HepG2 (cell line): ENCODE results near the gene CBX2. TPM values are rescaled to one million over a fixed set of nuclear protein-coding genes. Genes with fewer than 3 reads are reported as not detected.

Experiments used
- CBFB ChIP-seq: sonication (generic); formaldehyde crosslinking; IDR thresholded peaks from 2 replicates; pipeline ENCODE4 v1.4.0; 2020; ENCODE audit warnings: missing genetic modification reagents
- FOSL2 ChIP-seq: sonication (generic); formaldehyde crosslinking; IDR thresholded peaks from 2 replicates; pipeline ENCODE4 v1.4.0; 2020; ENCODE audit warnings: missing genetic modification reagents
- GFI1 ChIP-seq: sonication (generic); formaldehyde crosslinking; IDR thresholded peaks from 2 replicates; pipeline ENCODE4 v1.5.0; 2020; ENCODE audit warnings: missing genetic modification reagents, mild to moderate bottlenecking, borderline replicate concordance
- GTF2F1 ChIP-seq: fragments of 150-350 bp; IDR thresholded peaks from 2 replicates; pipeline ENCODE4 v1.6.1; 2014; ENCODE audit warnings: low read length
- KMT2A ChIP-seq: sonication (generic); formaldehyde crosslinking; IDR thresholded peaks from 2 replicates; pipeline ENCODE4 v1.4.0; 2020; ENCODE audit warnings: missing genetic modification reagents
- MAZ ChIP-seq, 2 experiments: sonication (generic) in 1 of 2; formaldehyde crosslinking in 1 of 2; IDR thresholded peaks; 2 replicates each; pipeline versions ENCODE4 v1.5.0 to v1.6.1; 2012 to 2020; ENCODE audit warnings: low read depth in 2 of 2, mild to moderate bottlenecking in 2 of 2, borderline replicate concordance in 1 of 2, improper control_type of control experiment in 1 of 2, low read length in 1 of 2, missing genetic modification reagents in 1 of 2, moderate library complexity in 1 of 2
- MLLT10 ChIP-seq: sonication (generic); formaldehyde crosslinking; IDR thresholded peaks from 2 replicates; pipeline ENCODE4 v1.4.0; 2020; ENCODE audit warnings: missing genetic modification reagents
- NONO ChIP-seq, 2 experiments: fragments of 450-650 bp in 1 of 2; sonication (generic) in 1 of 2; formaldehyde crosslinking in 1 of 2; IDR thresholded peaks in 1 of 2; conservative IDR thresholded peaks in 1 of 2; 2 replicates each; pipeline versions ENCODE4 v1.6.1 to v1.8.0; 2017 to 2022; ENCODE audit warnings: mild to moderate bottlenecking in 1 of 2, missing genetic modification reagents in 1 of 2, moderate library complexity in 1 of 2
- PHB2 ChIP-seq: fragments of 450-650 bp; IDR thresholded peaks from 2 replicates; pipeline ENCODE4 v1.6.1; 2018; ENCODE audit not compliant: partially characterized antibody
- PHF20 ChIP-seq: sonication (generic); formaldehyde crosslinking; IDR thresholded peaks from 2 replicates; pipeline ENCODE4 v1.5.0; 2020; ENCODE audit warnings: mild to moderate bottlenecking, missing genetic modification reagents
- POGZ ChIP-seq: sonication (generic); formaldehyde crosslinking; IDR thresholded peaks from 2 replicates; pipeline ENCODE4 v1.4.0; 2020; ENCODE audit warnings: mild to moderate bottlenecking, missing genetic modification reagents
- SMC3 ChIP-seq: IDR thresholded peaks from 2 replicates; pipeline ENCODE4 v1.6.1; 2011; ENCODE audit warnings: low read length, improper control_type of control experiment
- SNAI1 ChIP-seq: sonication (generic); formaldehyde crosslinking; IDR thresholded peaks from 2 replicates; pipeline ENCODE4 v1.5.0; 2020; ENCODE audit warnings: mild to moderate bottlenecking, missing genetic modification reagents, borderline replicate concordance
- SOX6 ChIP-seq, 2 experiments: fragments of 450-650 bp in 1 of 2; sonication (generic) in 1 of 2; formaldehyde crosslinking in 1 of 2; IDR thresholded peaks; 2 replicates each; pipeline versions ENCODE4 v1.4.0 to v1.6.1; 2017 to 2020; ENCODE audit warnings: antibody characterized with exemption in 1 of 2, mild to moderate bottlenecking in 1 of 2, missing genetic modification reagents in 1 of 2
- ZNF12 ChIP-seq: sonication (generic); formaldehyde crosslinking; IDR thresholded peaks from 2 replicates; pipeline ENCODE4 v1.5.0; 2020; ENCODE audit warnings: missing genetic modification reagents
- ZNF225 ChIP-seq: sonication (generic); formaldehyde crosslinking; IDR thresholded peaks from 2 replicates; pipeline ENCODE4 v1.4.0; 2020; ENCODE audit warnings: mild to moderate bottlenecking, missing genetic modification reagents
- ZNF562 ChIP-seq: sonication (generic); formaldehyde crosslinking; IDR thresholded peaks from 2 replicates; pipeline ENCODE4 v1.8.0; 2022; ENCODE audit warnings: missing genetic modification reagents, borderline replicate concordance
- ZNF567 ChIP-seq: sonication (generic); formaldehyde crosslinking; IDR thresholded peaks from 2 replicates; pipeline ENCODE4 v1.8.1; 2023; ENCODE audit warnings: mild to moderate bottlenecking, missing genetic modification reagents, borderline replicate concordance
- ZNF570 ChIP-seq: sonication (generic); formaldehyde crosslinking; IDR thresholded peaks from 2 replicates; pipeline ENCODE4 v1.4.0; 2020; ENCODE audit warnings: mild to moderate bottlenecking, missing genetic modification reagents, borderline replicate concordance
- ZNF598 ChIP-seq: sonication (generic); formaldehyde crosslinking; IDR thresholded peaks from 2 replicates; pipeline ENCODE4 v1.5.1; 2020; ENCODE audit warnings: mild to moderate bottlenecking, missing genetic modification reagents, borderline replicate concordance
- ZNF773 ChIP-seq: sonication (generic); formaldehyde crosslinking; IDR thresholded peaks from 2 replicates; pipeline ENCODE4 v1.4.0; 2020; ENCODE audit warnings: missing genetic modification reagents, borderline replicate concordance
- polyA plus RNA-seq, 8 experiments: library from polyadenylated mRNA; depleted of rRNA in 3 of 8; stranded (reverse) in 7 of 8; unstranded in 1 of 8; fragments of >200 nt; fragmentation: Illumina TruSeq in 4 of 8; extraction: Trizol in 4 of 8; gene quantifications; 2 replicates each; pipeline versions ENCODE4 v1.2.1 to v1.2.3, GENCODE V29; 2011 to 2016; ENCODE audit warnings: low read depth in 4 of 8, missing spikeins in 1 of 8, mixed read lengths in 1 of 8; ENCODE audit not compliant: insufficient read depth in 1 of 8
- total RNA-seq, 5 experiments: library from RNA; depleted of rRNA; stranded (reverse); fragments of >200 nt; fragmentation: Illumina TruSeq; extraction: Trizol; gene quantifications; 2 replicates each; pipeline ENCODE4 v1.2.3, GENCODE V29; 2016; ENCODE audit warnings: low read depth in 1 of 5
- TF ChIP-seq, protein P1 (sequence below): sonication (generic); formaldehyde crosslinking; IDR thresholded peaks from 2 replicates; pipeline ENCODE4 v1.4.0; 2020; ENCODE audit warnings: missing genetic modification reagents, borderline replicate concordance
- TF ChIP-seq, protein P2 (sequence below): IDR thresholded peaks from 2 replicates; pipeline ENCODE4 v1.6.1; 2016
- TF ChIP-seq, protein P3 (sequence below), 2 experiments: sonication (generic) in 1 of 2; formaldehyde crosslinking in 1 of 2; IDR thresholded peaks; 2 replicates each; pipeline versions ENCODE4 v1.5.1 to v1.6.1; 2011 to 2020; ENCODE audit warnings: borderline replicate concordance in 1 of 2, low read depth in 1 of 2, low read length in 1 of 2, mild to moderate bottlenecking in 1 of 2, missing genetic modification reagents in 1 of 2, moderate library complexity in 1 of 2

CBX2 gene
- total and polyA plus RNA-seq, 2 of the 13 experiments (the other 11 are each of a cell fraction or from before 2014, with no cell fraction given), result 14.5 to 31.1 TPM

DNA sequence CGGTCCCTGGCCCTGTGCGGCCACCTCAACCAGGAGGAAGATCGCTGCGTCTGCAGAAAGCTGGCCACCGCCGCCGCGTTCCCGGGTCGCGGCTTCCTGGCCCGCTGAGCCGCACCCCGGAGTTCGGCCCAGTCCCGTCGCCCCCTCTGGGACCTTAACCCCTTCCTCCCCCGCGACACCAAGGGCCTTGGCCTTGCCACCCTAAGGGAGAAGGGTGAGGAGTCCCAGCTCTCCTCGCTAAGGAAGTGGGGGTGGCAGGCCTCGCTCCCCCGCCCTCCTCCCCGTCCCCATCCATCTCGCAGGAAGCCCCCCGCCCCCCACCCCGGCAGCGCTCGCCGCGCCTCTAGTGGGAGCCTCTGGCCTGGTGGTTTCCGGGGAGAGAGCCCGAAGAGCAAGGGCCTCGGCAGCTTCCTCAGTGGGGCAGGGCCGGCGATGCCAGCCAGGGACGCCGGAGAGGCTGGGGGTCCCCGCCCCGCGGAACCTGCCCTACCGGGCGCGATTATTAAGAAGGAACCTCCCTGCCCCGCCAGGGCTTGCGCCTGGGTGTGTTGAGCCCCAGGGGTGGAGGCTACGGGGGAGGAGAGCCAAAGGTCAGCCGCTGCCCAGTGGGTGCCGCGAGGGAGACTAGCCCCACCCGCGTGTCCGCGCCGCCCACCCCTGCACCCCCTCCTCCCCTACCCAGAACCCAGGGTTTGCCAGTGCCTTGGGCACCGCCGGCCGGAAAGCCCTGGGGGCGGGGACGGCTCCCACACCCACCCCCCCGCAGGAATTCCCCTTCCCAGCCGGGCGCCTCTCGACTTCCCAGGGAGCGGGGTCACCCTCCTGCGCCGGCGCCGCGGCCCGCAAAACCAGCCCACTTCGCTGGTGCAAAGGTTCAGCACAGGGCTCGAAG, 54.5 kb downstream of the CBX2 start (continued):
- 0 out of 2 replicates have a peak, but pooled peaks have one; percentile 23 for TF ChIP-seq SNAI1 (CRISPR knock-in tag)
- no peak; the same call in 1 of the 2 replicates for TF ChIP-seq ZNF598 (CRISPR knock-in tag)
- TF ChIP-seq POGZ (CRISPR knock-in tag), result peak; percentile 29
- no peak for TF ChIP-seq SOX6 (IDR thresholded peaks at IDR 0.05)
- no peak; the same call in none of the 2 replicates for TF ChIP-seq SOX6 (CRISPR knock-in tag; IDR thresholded peaks at IDR 0.05)
- no peak for TF ChIP-seq ZNF570 (CRISPR knock-in tag)
- no peak for TF ChIP-seq GTF2F1
- TF ChIP-seq ZNF225 (CRISPR knock-in tag), result 0 out of 2 replicates have a peak, but pooled peaks have one; percentile 39
- TF ChIP-seq MLLT10 (CRISPR knock-in tag), result no peak
- TF ChIP-seq ZNF773 (CRISPR knock-in tag), result 0 out of 2 replicates have a peak, but pooled peaks have one; percentile 70
- TF ChIP-seq PHF20 (CRISPR knock-in tag), result peak; percentile 30; the same call in 1 of the 2 replicates
- TF ChIP-seq FOSL2 (CRISPR knock-in tag), result no peak; the same call in 1 of the 2 replicates
- peak; percentile 60; the same call in 1 of the 2 replicates for TF ChIP-seq KMT2A
- TF ChIP-seq, protein P1, sequence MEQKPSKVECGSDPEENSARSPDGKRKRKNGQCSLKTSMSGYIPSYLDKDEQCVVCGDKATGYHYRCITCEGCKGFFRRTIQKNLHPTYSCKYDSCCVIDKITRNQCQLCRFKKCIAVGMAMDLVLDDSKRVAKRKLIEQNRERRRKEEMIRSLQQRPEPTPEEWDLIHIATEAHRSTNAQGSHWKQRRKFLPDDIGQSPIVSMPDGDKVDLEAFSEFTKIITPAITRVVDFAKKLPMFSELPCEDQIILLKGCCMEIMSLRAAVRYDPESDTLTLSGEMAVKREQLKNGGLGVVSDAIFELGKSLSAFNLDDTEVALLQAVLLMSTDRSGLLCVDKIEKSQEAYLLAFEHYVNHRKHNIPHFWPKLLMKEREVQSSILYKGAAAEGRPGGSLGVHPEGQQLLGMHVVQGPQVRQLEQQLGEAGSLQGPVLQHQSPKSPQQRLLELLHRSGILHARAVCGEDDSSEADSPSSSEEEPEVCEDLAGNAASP (CRISPR knock-in tag), result no peak
- TF ChIP-seq NONO (IDR thresholded peaks at IDR 0.05), result no peak
- TF ChIP-seq NONO (CRISPR knock-in tag; conservative IDR thresholded peaks at IDR 0.05), result 0 out of 2 replicates have a peak, but pooled peaks have one; percentile 22
- TF ChIP-seq, protein P2, sequence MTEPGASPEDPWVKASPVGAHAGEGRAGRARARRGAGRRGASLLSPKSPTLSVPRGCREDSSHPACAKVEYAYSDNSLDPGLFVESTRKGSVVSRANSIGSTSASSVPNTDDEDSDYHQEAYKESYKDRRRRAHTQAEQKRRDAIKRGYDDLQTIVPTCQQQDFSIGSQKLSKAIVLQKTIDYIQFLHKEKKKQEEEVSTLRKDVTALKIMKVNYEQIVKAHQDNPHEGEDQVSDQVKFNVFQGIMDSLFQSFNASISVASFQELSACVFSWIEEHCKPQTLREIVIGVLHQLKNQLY (CRISPR knock-in tag), result no peak
- no peak for TF ChIP-seq PHB2
- peak; percentile 68 for TF ChIP-seq GFI1 (CRISPR knock-in tag)
- TF ChIP-seq ZNF562 (CRISPR knock-in tag), result no peak
- TF ChIP-seq ZNF567 (CRISPR knock-in tag), result 0 out of 2 replicates have a peak, but pooled peaks have one; percentile 71
- TF ChIP-seq CBFB (CRISPR knock-in tag), result peak; percentile 27; the same call in 1 of the 2 replicates
- TF ChIP-seq, protein P3, sequence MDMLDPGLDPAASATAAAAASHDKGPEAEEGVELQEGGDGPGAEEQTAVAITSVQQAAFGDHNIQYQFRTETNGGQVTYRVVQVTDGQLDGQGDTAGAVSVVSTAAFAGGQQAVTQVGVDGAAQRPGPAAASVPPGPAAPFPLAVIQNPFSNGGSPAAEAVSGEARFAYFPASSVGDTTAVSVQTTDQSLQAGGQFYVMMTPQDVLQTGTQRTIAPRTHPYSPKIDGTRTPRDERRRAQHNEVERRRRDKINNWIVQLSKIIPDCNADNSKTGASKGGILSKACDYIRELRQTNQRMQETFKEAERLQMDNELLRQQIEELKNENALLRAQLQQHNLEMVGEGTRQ (IDR thresholded peaks at IDR 0.05; ENCODE audit: low read depth, low read length), result no peak
- TF ChIP-seq, protein P3 (CRISPR knock-in tag; IDR thresholded peaks at IDR 0.05; ENCODE audit: borderline replicate concordance), result no peak
- no peak for TF ChIP-seq ZNF12 (CRISPR knock-in tag)
- peak; percentile 100 for TF ChIP-seq MAZ (IDR thresholded peaks at IDR 0.05; ENCODE audit: borderline replicate concordance, low read depth, low read length)
- TF ChIP-seq MAZ (CRISPR knock-in tag; IDR thresholded peaks at IDR 0.05; ENCODE audit: low read depth), result peak; percentile 97
- TF ChIP-seq SMC3, result no peak
